B cell (primary cell): ENCODE results near the gene HTR3C.

Source experiments
- CTCF ChIP-seq: fragments of 200-600 bp; IDR thresholded peaks from one replicate; pipeline ENCODE4 v1.8.0; 2022; ENCODE audit warnings: antibody characterized with exemption, mild to moderate bottlenecking
- EZH2 ChIP-seq: IDR thresholded peaks from 2 replicates; pipeline ENCODE4 v1.6.1; 2012; ENCODE audit warnings: borderline replicate concordance, low read depth, mild to moderate bottlenecking, moderate library complexity, low read length; ENCODE audit not compliant: insufficient read depth, poor library complexity, severe bottlenecking

- TF ChIP-seq CTCF (no peak), EZH2 (no peak)
These were observed 40.6 kb upstream of the HTR3C start for GRCh38 chr3:184011937-184012889.
